GM19043 (cell line): Measurements from ENCODE around the gene WDPCP.
"Not testable (repeated sequence)": the region's sequence is repeated elsewhere in the genome, so short reads cannot be mapped to it uniquely, and the experiment has no call there.

Source experiments
- ATAC-seq: cut with Tn5 transposase; IDR thresholded peaks from one replicate; pipeline ENCODE4 v1.9.1; 2021; ENCODE audit warnings: low read depth; ENCODE audit not compliant: unreplicated experiment

The WDPCP gene

GRCh38 chr2:63378589-63378988 is 209.7 kb downstream of the WDPCP start:
- ATAC-seq = no peak

- ATAC-seq = no peak
Measured at GRCh38 chr2:63374341-63374740, 213.9 kb downstream of the WDPCP start.

GRCh38 chr2:63372549-63372948 is 215.7 kb downstream of the WDPCP start:
- ATAC-seq = no peak

GRCh38 chr2:63369146-63369545 is 219.1 kb downstream of the WDPCP start:
- ATAC-seq = no peak

GRCh38 chr2:63364866-63365265 is 223.4 kb downstream of the WDPCP start:
- no peak for ATAC-seq

- not testable (repeated sequence) for ATAC-seq
Measured at GRCh38 chr2:63357722-63358121, 230.6 kb downstream of the WDPCP start.

- ATAC-seq = no peak
Measured at GRCh38 chr2:63347361-63347760, 240.9 kb downstream of the WDPCP start.

- no peak for ATAC-seq
Measured at GRCh38 chr2:63346411-63346810, 241.9 kb downstream of the WDPCP start.

GRCh38 chr2:63345285-63345633 is 243.0 kb downstream of the WDPCP start:
- no peak for ATAC-seq

- no peak for ATAC-seq
Measured at GRCh38 chr2:63344575-63345284, 243.5 kb downstream of the WDPCP start.

GRCh38 chr2:63343397-63344109 is 244.7 kb downstream of the WDPCP start:
- ATAC-seq = no peak

- no peak for ATAC-seq
Measured at GRCh38 chr2:63340443-63340842, 247.8 kb downstream of the WDPCP start.

GRCh38 chr2:63334910-63335309 is 253.4 kb downstream of the WDPCP start:
- ATAC-seq = no peak

GRCh38 chr2:63326473-63326872 is 261.8 kb downstream of the WDPCP start:
- no peak for ATAC-seq

- ATAC-seq = not testable (repeated sequence)
Measured at GRCh38 chr2:63323662-63324061, 264.6 kb downstream of the WDPCP start.

- not testable (repeated sequence) for ATAC-seq
Measured at GRCh38 chr2:63321973-63322372, 266.3 kb downstream of the WDPCP start.

GRCh38 chr2:63320669-63321068 is 267.6 kb downstream of the WDPCP start:
- no peak for ATAC-seq

GRCh38 chr2:63310614-63311013 is 277.7 kb downstream of the WDPCP start:
- no peak for ATAC-seq

GRCh38 chr2:63301481-63301880 is 286.8 kb downstream of the WDPCP start:
- ATAC-seq = no peak

- no peak for ATAC-seq
Measured at GRCh38 chr2:63300835-63301234, 287.4 kb downstream of the WDPCP start.

- ATAC-seq = no peak
Measured at GRCh38 chr2:63287956-63288355, 300.3 kb downstream of the WDPCP start.

- ATAC-seq = not testable (repeated sequence)
Measured at GRCh38 chr2:63286520-63286919, 301.8 kb downstream of the WDPCP start.
